HCT116 (cell line): ENCODE results near the gene EHBP1. TPM values are rescaled to one million over a fixed set of nuclear protein-coding genes. Genes with fewer than 3 reads are reported as not detected.

Experiments used
- ATAC-seq: fragments of 200-7000 bp; cut with Tn5 transposase; 2 replicates; pipeline ENCODE4 v1.9.1; 2020; ENCODE audit warnings: mild to moderate bottlenecking, moderate library complexity
- BruUV-seq: library from RNA; stranded (reverse); fragments of 400-500 nt; replicated peaks from 2 replicates; lab custom pipeline; 2021; lab: Mats Ljungman, UMichigan
- CTCF ChIA-PET: fragments of 300-600 bp; sonication (Branson Sonifier 250); formaldehyde crosslinking; loops from one replicate; lab custom pipeline; 2021; ENCODE audit warnings: antibody characterized with exemption; lab: Charles Lee
- POLR2A ChIA-PET: fragments of 300-600, 350-600 bp; sonication (Branson Sonifier 250); formaldehyde crosslinking; loops from one replicate; lab custom pipeline; 2021; ENCODE audit warnings: antibody characterized with exemption; lab: Charles Lee
- RAD21 ChIA-PET, 2 experiments: fragments of 300-600 bp; sonication (Branson Sonifier 250); formaldehyde crosslinking; loops; one replicate each; lab custom pipeline; 2023; ENCODE audit warnings: low total read pairs in 2 of 2; ENCODE audit not compliant: uncharacterized antibody in 2 of 2, unreplicated experiment in 2 of 2, low non-redundant PET in 1 of 2; lab: Charles Lee
- DNase-seq: peaks from one replicate; pipeline ENCODE4 v3.0.0-alpha.2; 2010; ENCODE audit warnings: low read depth, low spot score
- H2AFZ ChIP-seq: fragments of 200-600 bp; shearing (Covaris generic), sonication (generic); 2 replicates; pipeline ENCODE4 v1.6.1; 2017; ENCODE audit warnings: low read depth, mixed run types, mixed read lengths, antibody characterized with exemption, low read length; ENCODE audit not compliant: poor library complexity, severe bottlenecking
- H3K27ac ChIP-seq: 2 replicates; pipeline ENCODE4 v1.5.1; 2012; ENCODE audit warnings: low read depth, low read length
- H3K27me3 ChIP-seq: fragments of 200-600 bp; sonication (generic); 2 replicates; pipeline ENCODE4 v1.6.1; 2016; ENCODE audit warnings: mixed run types, low read length, mixed read lengths; ENCODE audit not compliant: insufficient read depth
- H3K36me3 ChIP-seq, 2 experiments: fragments of 200-500 bp in 1 of 2; fragments of 200-600 bp in 1 of 2; sonication (Bioruptor generic) in 1 of 2; sonication (generic) in 1 of 2; 2 replicates each; pipeline versions ENCODE4 v1.5.1 to v1.6.1; 2014 to 2016; ENCODE audit warnings: low read length in 2 of 2, inconsistent platforms in 1 of 2, mixed read lengths in 1 of 2, mixed run types in 1 of 2; ENCODE audit not compliant: insufficient read depth in 2 of 2, control insufficient read depth in 1 of 2
- H3K4me1 ChIP-seq, 2 experiments: fragments of 200-600 bp in 1 of 2; sonication (generic) in 1 of 2; 2 replicates each; pipeline versions ENCODE4 v1.5.1 to v1.6.1; 2012 to 2017; ENCODE audit warnings: low read length in 2 of 2, inconsistent platforms in 1 of 2, mild to moderate bottlenecking in 1 of 2, mixed read lengths in 1 of 2, mixed run types in 1 of 2, moderate library complexity in 1 of 2; ENCODE audit not compliant: insufficient read depth in 2 of 2, control insufficient read depth in 1 of 2
- H3K4me2 ChIP-seq: fragments of 200-600 bp; sonication (generic); 2 replicates; pipeline ENCODE4 v1.6.1; 2017; ENCODE audit warnings: mixed run types, low read length, mixed read lengths
- H3K4me3 ChIP-seq, 2 experiments: fragments of 200-600 bp in 1 of 2; sonication (generic) in 1 of 2; replicated peaks in 1 of 2; 2 replicates each; pipeline ENCODE4 v1.5.1; 2011 to 2016; ENCODE audit warnings: low read length in 2 of 2, control low read depth in 1 of 2, low read depth in 1 of 2, mild to moderate bottlenecking in 1 of 2, mixed read lengths in 1 of 2, mixed run types in 1 of 2
- H3K79me2 ChIP-seq: fragments of 200-600 bp; sonication (generic); 2 replicates; pipeline ENCODE4 v1.6.1; 2017; ENCODE audit warnings: mild to moderate bottlenecking, mixed run types, low read length, moderate library complexity, mixed read lengths; ENCODE audit not compliant: insufficient read depth
- H3K9ac ChIP-seq: fragments of 200-600 bp; sonication (generic); 2 replicates; pipeline ENCODE4 v1.6.1; 2016; ENCODE audit warnings: low read length, mixed read lengths
- H3K9me2 ChIP-seq: fragments of 200-600 bp; sonication (generic), shearing (Covaris generic); 2 replicates; pipeline ENCODE4 v1.6.1; 2017; ENCODE audit warnings: mixed run types, mild to moderate bottlenecking, moderate library complexity; ENCODE audit not compliant: insufficient read depth
- H3K9me3 ChIP-seq, 2 experiments: fragments of 200-500 bp in 1 of 2; fragments of 200-600 bp in 1 of 2; sonication (Bioruptor generic) in 1 of 2; sonication (generic) in 1 of 2; 2 replicates each; pipeline ENCODE4 v1.6.1; 2014 to 2017; ENCODE audit warnings: low read length in 2 of 2, mixed read lengths in 2 of 2, inconsistent platforms in 1 of 2, low read depth in 1 of 2, mild to moderate bottlenecking in 1 of 2, mixed run types in 1 of 2, moderate library complexity in 1 of 2; ENCODE audit not compliant: control insufficient read depth in 1 of 2, insufficient read depth in 1 of 2
- H4K20me1 ChIP-seq: fragments of 200-600 bp; sonication (generic), shearing (Covaris generic); 2 replicates; pipeline ENCODE4 v1.6.1; 2017; ENCODE audit warnings: mixed run types, mild to moderate bottlenecking, moderate library complexity; ENCODE audit not compliant: insufficient read depth
- ATF3 ChIP-seq: IDR thresholded peaks from 2 replicates; pipeline ENCODE4 v1.6.1; 2012
- EGR1 ChIP-seq: IDR thresholded peaks from 2 replicates; pipeline ENCODE4 v1.6.1; 2012; ENCODE audit warnings: low read depth
- ELF1 ChIP-seq: IDR thresholded peaks from 2 replicates; pipeline ENCODE4 v1.6.1; 2012; ENCODE audit warnings: low read depth, borderline replicate concordance
- TCF7L2 ChIP-seq: IDR thresholded peaks from 2 replicates; pipeline ENCODE4 v1.7.0; 2011; ENCODE audit warnings: borderline replicate concordance, inconsistent platforms; ENCODE audit not compliant: insufficient read depth, insufficient read length; ENCODE audit errors: extremely low read depth
- intact Hi-C: fragments of 100-400 bp; cut with micrococcal nuclease; formaldehyde crosslinking; loops from 2 replicates; pipeline ENCODE4 v1.10.0; 2022
- total RNA-seq: library from RNA; stranded (reverse); gene quantifications from one replicate; pipeline ENCODE4 v1.2.1, GENCODE V29; 2021; ENCODE audit not compliant: unreplicated experiment
- TF ChIP-seq, protein P1 (sequence below): IDR thresholded peaks from 2 replicates; pipeline ENCODE4 v1.6.1; 2011; ENCODE audit warnings: mild to moderate bottlenecking, low read length, moderate library complexity; ENCODE audit not compliant: insufficient replicate concordance; ENCODE audit errors: extremely low read depth
- TF ChIP-seq, protein P2 (sequence below), 3 experiments: fragments of 200-600 bp in 1 of 3; sonication (generic) in 1 of 3; IDR thresholded peaks in 2 of 3; conservative IDR thresholded peaks in 1 of 3; 2 replicates each; pipeline ENCODE4 v1.5.1; 2012 to 2017; ENCODE audit warnings: low read depth in 2 of 3, low read length in 2 of 3, antibody characterized with exemption in 1 of 3, borderline replicate concordance in 1 of 3, control low read depth in 1 of 3, mild to moderate bottlenecking in 1 of 3, mixed read lengths in 1 of 3, mixed run types in 1 of 3, moderate library complexity in 1 of 3; ENCODE audit not compliant: insufficient read depth in 1 of 3
- TF ChIP-seq, protein P3 (sequence below): IDR thresholded peaks from 2 replicates; pipeline ENCODE4 v1.6.1; 2012; ENCODE audit warnings: low read depth

The EHBP1 gene
- total RNA-seq, 1 experiment from 2014 or later, result 89.9 TPM

GRCh38 chr2:62992561-62992960, 287.0 kb downstream of the EHBP1 start:
- TF ChIP-seq EGR1 (no peak), ATF3 (no peak), TCF7L2 (no peak), ELF1 (no peak)
- TF ChIP-seq, protein P1, sequence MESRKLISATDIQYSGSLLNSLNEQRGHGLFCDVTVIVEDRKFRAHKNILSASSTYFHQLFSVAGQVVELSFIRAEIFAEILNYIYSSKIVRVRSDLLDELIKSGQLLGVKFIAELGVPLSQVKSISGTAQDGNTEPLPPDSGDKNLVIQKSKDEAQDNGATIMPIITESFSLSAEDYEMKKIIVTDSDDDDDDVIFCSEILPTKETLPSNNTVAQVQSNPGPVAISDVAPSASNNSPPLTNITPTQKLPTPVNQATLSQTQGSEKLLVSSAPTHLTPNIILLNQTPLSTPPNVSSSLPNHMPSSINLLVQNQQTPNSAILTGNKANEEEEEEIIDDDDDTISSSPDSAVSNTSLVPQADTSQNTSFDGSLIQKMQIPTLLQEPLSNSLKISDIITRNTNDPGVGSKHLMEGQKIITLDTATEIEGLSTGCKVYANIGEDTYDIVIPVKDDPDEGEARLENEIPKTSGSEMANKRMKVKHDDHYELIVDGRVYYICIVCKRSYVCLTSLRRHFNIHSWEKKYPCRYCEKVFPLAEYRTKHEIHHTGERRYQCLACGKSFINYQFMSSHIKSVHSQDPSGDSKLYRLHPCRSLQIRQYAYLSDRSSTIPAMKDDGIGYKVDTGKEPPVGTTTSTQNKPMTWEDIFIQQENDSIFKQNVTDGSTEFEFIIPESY, result no peak
- TF ChIP-seq, protein P2, sequence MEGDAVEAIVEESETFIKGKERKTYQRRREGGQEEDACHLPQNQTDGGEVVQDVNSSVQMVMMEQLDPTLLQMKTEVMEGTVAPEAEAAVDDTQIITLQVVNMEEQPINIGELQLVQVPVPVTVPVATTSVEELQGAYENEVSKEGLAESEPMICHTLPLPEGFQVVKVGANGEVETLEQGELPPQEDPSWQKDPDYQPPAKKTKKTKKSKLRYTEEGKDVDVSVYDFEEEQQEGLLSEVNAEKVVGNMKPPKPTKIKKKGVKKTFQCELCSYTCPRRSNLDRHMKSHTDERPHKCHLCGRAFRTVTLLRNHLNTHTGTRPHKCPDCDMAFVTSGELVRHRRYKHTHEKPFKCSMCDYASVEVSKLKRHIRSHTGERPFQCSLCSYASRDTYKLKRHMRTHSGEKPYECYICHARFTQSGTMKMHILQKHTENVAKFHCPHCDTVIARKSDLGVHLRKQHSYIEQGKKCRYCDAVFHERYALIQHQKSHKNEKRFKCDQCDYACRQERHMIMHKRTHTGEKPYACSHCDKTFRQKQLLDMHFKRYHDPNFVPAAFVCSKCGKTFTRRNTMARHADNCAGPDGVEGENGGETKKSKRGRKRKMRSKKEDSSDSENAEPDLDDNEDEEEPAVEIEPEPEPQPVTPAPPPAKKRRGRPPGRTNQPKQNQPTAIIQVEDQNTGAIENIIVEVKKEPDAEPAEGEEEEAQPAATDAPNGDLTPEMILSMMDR (IDR thresholded peaks at IDR 0.05 in 2 of 3, conservative IDR thresholded peaks at IDR 0.05 in 1 of 3; ENCODE audit: borderline replicate concordance in 1 of 3, insufficient read depth in 1 of 3, low read depth in 2 of 3, low read length in 2 of 3), result no peak
- TF ChIP-seq, protein P3, sequence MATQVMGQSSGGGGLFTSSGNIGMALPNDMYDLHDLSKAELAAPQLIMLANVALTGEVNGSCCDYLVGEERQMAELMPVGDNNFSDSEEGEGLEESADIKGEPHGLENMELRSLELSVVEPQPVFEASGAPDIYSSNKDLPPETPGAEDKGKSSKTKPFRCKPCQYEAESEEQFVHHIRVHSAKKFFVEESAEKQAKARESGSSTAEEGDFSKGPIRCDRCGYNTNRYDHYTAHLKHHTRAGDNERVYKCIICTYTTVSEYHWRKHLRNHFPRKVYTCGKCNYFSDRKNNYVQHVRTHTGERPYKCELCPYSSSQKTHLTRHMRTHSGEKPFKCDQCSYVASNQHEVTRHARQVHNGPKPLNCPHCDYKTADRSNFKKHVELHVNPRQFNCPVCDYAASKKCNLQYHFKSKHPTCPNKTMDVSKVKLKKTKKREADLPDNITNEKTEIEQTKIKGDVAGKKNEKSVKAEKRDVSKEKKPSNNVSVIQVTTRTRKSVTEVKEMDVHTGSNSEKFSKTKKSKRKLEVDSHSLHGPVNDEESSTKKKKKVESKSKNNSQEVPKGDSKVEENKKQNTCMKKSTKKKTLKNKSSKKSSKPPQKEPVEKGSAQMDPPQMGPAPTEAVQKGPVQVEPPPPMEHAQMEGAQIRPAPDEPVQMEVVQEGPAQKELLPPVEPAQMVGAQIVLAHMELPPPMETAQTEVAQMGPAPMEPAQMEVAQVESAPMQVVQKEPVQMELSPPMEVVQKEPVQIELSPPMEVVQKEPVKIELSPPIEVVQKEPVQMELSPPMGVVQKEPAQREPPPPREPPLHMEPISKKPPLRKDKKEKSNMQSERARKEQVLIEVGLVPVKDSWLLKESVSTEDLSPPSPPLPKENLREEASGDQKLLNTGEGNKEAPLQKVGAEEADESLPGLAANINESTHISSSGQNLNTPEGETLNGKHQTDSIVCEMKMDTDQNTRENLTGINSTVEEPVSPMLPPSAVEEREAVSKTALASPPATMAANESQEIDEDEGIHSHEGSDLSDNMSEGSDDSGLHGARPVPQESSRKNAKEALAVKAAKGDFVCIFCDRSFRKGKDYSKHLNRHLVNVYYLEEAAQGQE, result no peak
- BruUV-seq, result no TSS peak
- no peak overlapping the region for H2AFZ ChIP-seq
- ChIA-PET POLR2A (no interaction called here), RAD21 (no interaction called here), CTCF (no interaction called here)
- no peak for ATAC-seq
- no peaks in the 10 kb centered on the region for H3K9me2 ChIP-seq
- no peaks in the 10 kb centered on the region for H3K79me2 ChIP-seq
- intact Hi-C loops, result no loop called here
- DNase-seq, result no peak
- H3K4me1 ChIP-seq, result no peaks in the 10 kb centered on the region
- H3K9me3 ChIP-seq, result no peaks in the 10 kb centered on the region
- no peak overlapping the region for H3K4me2 ChIP-seq
- H3K4me3 ChIP-seq, result no peak overlapping the region
- H3K27me3 ChIP-seq, result no peaks in the 10 kb centered on the region
- no peak overlapping the region for H3K9ac ChIP-seq
- H3K27ac ChIP-seq, result no peak overlapping the region
- peaks cover 17 to 47% of the 10 kb centered on the region in 2 experiments; a peak in 3 of 4 replicates for H3K36me3 ChIP-seq
- no peaks in the 10 kb centered on the region; the same call in 1 of the 2 replicates for H4K20me1 ChIP-seq
